Osteoblast (primary cell): ENCODE measurements around the gene FOXL2. TPM values are rescaled to one million over a fixed set of nuclear protein-coding genes. Genes with fewer than 3 reads are reported as not detected.

Experiments used
- DNase-seq: peaks from one replicate; pipeline ENCODE4 v3.0.0; 2011; ENCODE audit warnings: low spot score, mixed read lengths; ENCODE audit not compliant: insufficient read length; ENCODE audit errors: missing footprints
- H2AFZ ChIP-seq: 2 replicates; pipeline ENCODE4 v1.6.0; 2011; ENCODE audit warnings: mild to moderate bottlenecking, low read length
- H3K27ac ChIP-seq: 2 replicates; pipeline ENCODE4 v1.5.1; 2011; ENCODE audit warnings: mild to moderate bottlenecking, low read depth, low read length, moderate library complexity
- H3K27me3 ChIP-seq: 2 replicates; pipeline ENCODE4 v1.6.0; 2012; ENCODE audit warnings: mild to moderate bottlenecking, control low read depth, inconsistent platforms, low read length, moderate library complexity; ENCODE audit not compliant: insufficient read depth
- H3K36me3 ChIP-seq: 2 replicates; pipeline ENCODE4 v1.5.1; 2011; ENCODE audit warnings: mild to moderate bottlenecking, low read length, control low read depth, moderate library complexity; ENCODE audit not compliant: insufficient read depth
- H3K4me1 ChIP-seq: 2 replicates; pipeline ENCODE4 v1.5.1; 2011; ENCODE audit warnings: mild to moderate bottlenecking, low read length, control low read depth, moderate library complexity; ENCODE audit not compliant: insufficient read depth
- H3K4me2 ChIP-seq: 2 replicates; pipeline ENCODE4 v1.6.0; 2011; ENCODE audit warnings: mild to moderate bottlenecking, low read length; ENCODE audit not compliant: insufficient read depth
- H3K4me3 ChIP-seq: fragments of 200-600 bp; sonication (generic); 3 replicates; pipeline ENCODE4 v1.5.1; 2012; ENCODE audit warnings: mild to moderate bottlenecking, low read length, inconsistent platforms; ENCODE audit not compliant: insufficient read depth
- H3K79me2 ChIP-seq: 2 replicates; pipeline ENCODE4 v1.6.0; 2012; ENCODE audit warnings: mild to moderate bottlenecking, low read length, control low read depth, inconsistent platforms; ENCODE audit not compliant: insufficient read depth
- H3K9me3 ChIP-seq: 2 replicates; pipeline ENCODE4 v1.5.1; 2011; ENCODE audit warnings: low read depth, low read length, control low read depth
- H4K20me1 ChIP-seq: 2 replicates; pipeline ENCODE4 v1.6.0; 2012; ENCODE audit warnings: mild to moderate bottlenecking, low read length, control low read depth; ENCODE audit not compliant: insufficient read depth
- CTCF ChIP-seq: IDR thresholded peaks from 2 replicates; pipeline ENCODE4 v1.5.1; 2011; ENCODE audit warnings: mild to moderate bottlenecking, low read depth, low read length, moderate library complexity; ENCODE audit errors: extremely low read depth
- total RNA-seq: library from RNA; depleted of rRNA; stranded (reverse); fragments of >200 nt; gene quantifications from 2 replicates; pipeline ENCODE4 v1.2.3, GENCODE V29; 2012

The FOXL2 gene
- total RNA-seq, 1 donor: 0.36 TPM

- Histone ChIP-seq H3K79me2 (no peaks in the 10 kb centered on the region), H3K4me2 (no peak overlapping the region), H3K4me1 (no peaks in the 10 kb centered on the region), H2AFZ (no peak overlapping the region), H3K36me3 (no peaks in the 10 kb centered on the region), H3K4me3 (no peak overlapping the region), H3K27me3 (peaks cover 39% of the 10 kb centered on the region), H4K20me1 (no peaks in the 10 kb centered on the region), H3K27ac (no peak overlapping the region), H3K9me3 (no peaks in the 10 kb centered on the region)
- TF ChIP-seq CTCF: no peak
- DNase-seq: no peak
Measured at GRCh38 chr3:138962854-138963560, 16.1 kb upstream of the FOXL2 start.

- H3K4me2 ChIP-seq: peak overlapping the region; percentile 32
Measured at GRCh38 chr3:138960417-138960852, 13.5 kb upstream of the FOXL2 start.

GRCh38 chr3:138950701-138951100 is 3.8 kb upstream of the FOXL2 start:
- no peak for TF ChIP-seq CTCF
- no peaks in the 10 kb centered on the region for H3K9me3 ChIP-seq
- no peaks in the 10 kb centered on the region for H3K36me3 ChIP-seq
- peak overlapping the region; percentile 72 for H3K4me2 ChIP-seq
- DNase-seq: no peak
- H3K79me2 ChIP-seq: no peaks in the 10 kb centered on the region
- peaks cover 2% of the 10 kb centered on the region for H4K20me1 ChIP-seq
- H3K27me3 ChIP-seq: peaks cover 77% of the 10 kb centered on the region
- H3K4me3 ChIP-seq: no peak overlapping the region
- no peaks in the 10 kb centered on the region for H3K4me1 ChIP-seq
- no peak overlapping the region for H2AFZ ChIP-seq
- no peak overlapping the region for H3K27ac ChIP-seq

More at GRCh38 chr3:138960417-138960852, 13.5 kb upstream of the FOXL2 start:
- no peaks in the 10 kb centered on the region for H3K79me2 ChIP-seq
- no peak for TF ChIP-seq CTCF
- no peaks in the 10 kb centered on the region for H3K9me3 ChIP-seq
- no peaks in the 10 kb centered on the region for H3K36me3 ChIP-seq
- peak overlapping the region; percentile 59 for H2AFZ ChIP-seq
- H3K4me3 ChIP-seq: no peak overlapping the region
- DNase-seq: no peak
- H3K4me1 ChIP-seq: no peaks in the 10 kb centered on the region
- peaks cover 50% of the 10 kb centered on the region for H3K27me3 ChIP-seq
- H4K20me1 ChIP-seq: no peaks in the 10 kb centered on the region
- no peak overlapping the region for H3K27ac ChIP-seq

- no peak for TF ChIP-seq CTCF
- Histone ChIP-seq H3K27ac (no peak overlapping the region), H4K20me1 (peaks cover 2% of the 10 kb centered on the region), H3K27me3 (peaks cover 77% of the 10 kb centered on the region), H3K9me3 (no peaks in the 10 kb centered on the region), H3K4me3 (peak overlapping the region; percentile 56), H3K36me3 (no peaks in the 10 kb centered on the region), H3K4me2 (peak overlapping the region; percentile 72), H3K4me1 (no peaks in the 10 kb centered on the region), H3K79me2 (no peaks in the 10 kb centered on the region), H2AFZ (peak overlapping the region; percentile 84)
- DNase-seq: peak; percentile 92
Measured at GRCh38 chr3:138950006-138950644, 3.2 kb upstream of the FOXL2 start.
